ENCODE measurements around the gene LIPC. TPM values are rescaled to one million over a fixed set of nuclear protein-coding genes. Genes with fewer than 3 reads are reported as not detected.

LIPC gene
- total RNA-seq, 1 experiment from 2014 or later, result 1.1 TPM

DNA sequence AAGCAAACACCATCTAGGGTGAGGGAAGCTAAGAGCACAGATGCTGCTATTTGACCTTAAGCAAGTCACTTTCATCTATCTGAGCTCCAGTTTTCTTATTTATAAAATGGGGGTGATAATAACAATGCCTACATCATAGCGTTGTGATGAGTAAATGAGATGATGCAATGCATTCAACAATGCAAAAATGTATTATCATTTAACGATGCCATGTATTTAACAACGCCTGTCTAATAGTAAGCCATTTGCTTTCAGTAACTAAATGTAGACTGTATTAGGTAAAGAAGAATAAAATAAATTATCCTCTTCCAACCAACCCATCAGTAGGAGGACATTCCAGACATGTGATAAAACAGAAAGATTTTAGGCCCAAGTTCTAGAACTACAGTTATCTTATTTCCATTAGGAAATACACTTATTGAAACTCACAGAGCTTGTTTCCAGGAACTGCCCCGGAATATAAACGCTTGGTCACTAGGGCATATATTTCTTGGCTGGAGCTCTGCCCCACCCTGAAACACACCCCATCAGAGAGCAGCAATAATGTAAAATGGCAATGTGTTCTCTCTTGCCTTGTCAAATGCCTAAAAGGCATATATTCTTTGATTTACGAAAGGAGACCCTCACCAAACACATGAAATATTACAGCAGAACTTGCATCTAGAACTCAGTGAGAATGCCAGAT lies 128.3 kb downstream of the LIPC start:
- no peak overlapping the region for H3K4me3 ChIP-seq

DNA sequence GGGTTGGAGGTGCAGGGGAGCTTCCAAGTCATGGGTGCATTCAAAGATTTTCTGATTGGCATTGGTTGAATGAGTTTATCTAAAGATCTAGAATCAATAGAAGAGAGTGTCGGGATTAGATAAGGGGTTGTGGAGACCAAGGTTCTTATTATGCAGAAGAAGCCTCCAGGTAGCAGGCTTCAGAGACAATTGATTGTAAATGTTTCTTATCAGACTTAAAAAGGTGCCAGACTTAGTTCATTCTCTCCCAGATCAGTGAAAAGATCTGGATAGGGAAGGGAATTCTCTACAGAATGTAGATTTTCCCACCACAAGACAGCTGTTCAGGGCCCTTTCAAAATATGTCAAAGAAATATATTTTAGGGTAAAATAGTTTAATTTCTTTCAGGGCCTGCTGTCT lies 129.5 kb downstream of the LIPC start:
- Histone ChIP-seq H3K9me3 (replicated peaks) (no peaks in the 10 kb centered on the region), H3K36me3 (no peaks in the 10 kb centered on the region), H3K4me1 (replicated peaks) (no peaks in the 10 kb centered on the region), H3K4me3 (no peak overlapping the region), H3K27me3 (replicated peaks) (no peaks in the 10 kb centered on the region), H3K27ac (no peak overlapping the region)
- DNase-seq (ENCODE audit: low read depth in 1 of 2, low spot score in 2 of 2), result no peak

More for the DNA sequence above, 128.3 kb downstream of the LIPC start:
- Histone ChIP-seq H3K9me3 (replicated peaks) (no peaks in the 10 kb centered on the region), H3K4me1 (replicated peaks) (no peaks in the 10 kb centered on the region), H3K27ac (no peak overlapping the region), H3K27me3 (replicated peaks) (no peaks in the 10 kb centered on the region), H3K36me3 (no peaks in the 10 kb centered on the region)
- no peak for DNase-seq (ENCODE audit: low read depth in 1 of 2, low spot score in 2 of 2)

DNA sequence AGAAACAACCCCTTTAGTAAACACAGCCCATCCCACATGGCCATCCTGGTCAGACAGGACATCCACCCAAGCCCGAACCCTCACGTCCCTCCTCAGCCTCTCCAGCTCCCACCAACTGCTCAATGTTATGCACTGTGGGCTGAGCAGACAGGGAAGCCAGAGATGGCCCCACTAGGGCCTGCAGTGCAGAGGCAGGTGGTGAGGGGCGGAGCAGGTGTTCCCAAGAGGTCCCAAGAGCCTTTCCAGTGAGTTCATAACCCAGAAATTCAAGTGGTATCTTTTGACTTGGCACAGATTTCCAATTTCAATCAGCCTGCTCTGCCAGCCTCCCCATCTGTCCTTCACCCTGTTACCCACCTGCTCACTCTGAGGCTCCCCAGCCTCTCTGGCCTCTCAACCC lies 130.3 kb downstream of the LIPC start:
- no peaks in the 10 kb centered on the region for H3K27me3 ChIP-seq (replicated peaks)
- no peak for DNase-seq (ENCODE audit: low read depth in 1 of 2, low spot score in 2 of 2)
- no peak overlapping the region for H3K27ac ChIP-seq
- no peaks in the 10 kb centered on the region for H3K4me1 ChIP-seq (replicated peaks)
- no peaks in the 10 kb centered on the region for H3K9me3 ChIP-seq (replicated peaks)
- no peak overlapping the region for H3K4me3 ChIP-seq
- H3K36me3 ChIP-seq, result no peaks in the 10 kb centered on the region

DNA sequence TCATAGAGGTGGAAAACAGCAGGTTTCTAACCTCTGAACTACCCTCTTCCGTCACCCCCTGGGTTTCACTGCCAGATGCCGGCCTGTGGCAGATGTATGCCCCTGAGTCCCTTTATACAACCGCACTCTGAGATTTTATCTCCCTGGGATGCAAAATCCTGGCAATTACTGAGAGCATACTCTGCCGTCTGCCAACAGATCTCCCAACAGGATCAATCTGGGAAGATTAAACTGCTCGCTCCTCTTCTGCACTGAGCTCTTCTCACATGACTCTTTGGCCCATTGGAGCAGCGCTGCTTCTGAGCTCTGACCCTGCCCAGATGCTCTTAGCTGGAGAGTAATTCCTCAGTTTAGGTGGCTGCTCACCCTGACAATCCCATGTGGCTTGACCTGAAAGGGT lies 133.2 kb downstream of the LIPC start:
- no peak overlapping the region for H3K27ac ChIP-seq
- H3K36me3 ChIP-seq, result no peaks in the 10 kb centered on the region
- no peaks in the 10 kb centered on the region for H3K9me3 ChIP-seq (replicated peaks)
- H3K27me3 ChIP-seq (replicated peaks), result no peaks in the 10 kb centered on the region
- no peak for DNase-seq (ENCODE audit: low read depth in 1 of 2, low spot score in 2 of 2)
- no peak overlapping the region for H3K4me3 ChIP-seq
- H3K4me1 ChIP-seq (replicated peaks), result peaks cover 3% of the 10 kb centered on the region; the same call in 1 of the 2 replicates

DNA sequence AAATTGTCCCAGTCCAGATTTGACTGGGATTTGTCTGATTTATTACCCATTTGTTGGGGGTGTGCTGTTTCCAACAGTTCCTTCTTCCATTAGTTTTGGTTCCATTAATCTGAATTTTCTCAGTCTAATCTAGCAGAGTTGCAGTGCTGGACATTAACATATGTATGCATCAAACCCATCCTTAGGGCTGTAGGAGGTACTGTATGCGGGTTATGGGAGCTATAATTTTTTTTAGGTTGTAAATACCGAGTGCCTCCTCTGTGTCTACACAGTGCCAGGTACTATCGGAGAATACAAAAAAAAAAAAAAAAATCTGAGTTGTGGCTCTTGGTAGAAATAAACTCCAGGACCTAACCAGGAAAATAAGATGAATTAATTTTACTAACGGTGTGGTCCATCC lies 133.8 kb downstream of the LIPC start:
- Histone ChIP-seq H3K27me3 (replicated peaks) (no peaks in the 10 kb centered on the region), H3K27ac (no peak overlapping the region), H3K36me3 (no peaks in the 10 kb centered on the region), H3K4me3 (no peak overlapping the region), H3K4me1 (replicated peaks) (peaks cover 3% of the 10 kb centered on the region; the same call in 1 of the 2 replicates), H3K9me3 (replicated peaks) (no peaks in the 10 kb centered on the region)
- no peak for DNase-seq (ENCODE audit: low read depth in 1 of 2, low spot score in 2 of 2)

DNA sequence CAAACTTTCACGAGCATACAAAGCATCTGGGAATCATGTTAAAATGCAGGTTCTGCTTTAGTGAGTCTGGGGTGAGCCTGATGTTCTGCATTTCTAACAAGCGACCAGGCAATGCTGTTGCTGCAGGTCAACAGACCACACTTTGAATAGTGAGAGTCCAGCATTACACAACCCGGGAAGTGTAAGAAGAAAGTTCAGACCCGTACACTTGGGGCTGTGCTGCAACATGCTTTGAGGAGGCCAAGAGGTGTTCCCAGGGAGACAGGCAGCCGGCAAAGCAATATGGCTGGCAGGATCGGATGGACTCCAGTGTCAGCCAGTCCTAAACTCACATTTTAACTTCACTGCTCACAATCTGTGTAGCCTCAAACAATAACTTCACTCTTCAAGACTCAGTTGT lies 134.2 kb downstream of the LIPC start:
- no peak for DNase-seq (ENCODE audit: low read depth in 1 of 2, low spot score in 2 of 2)
- H3K4me1 ChIP-seq (replicated peaks), result peaks cover 3% of the 10 kb centered on the region; the same call in 1 of the 2 replicates
- H3K27me3 ChIP-seq (replicated peaks), result no peaks in the 10 kb centered on the region
- no peak overlapping the region for H3K4me3 ChIP-seq
- no peaks in the 10 kb centered on the region for H3K36me3 ChIP-seq
- H3K9me3 ChIP-seq (replicated peaks), result no peaks in the 10 kb centered on the region
- no peak overlapping the region for H3K27ac ChIP-seq

DNA sequence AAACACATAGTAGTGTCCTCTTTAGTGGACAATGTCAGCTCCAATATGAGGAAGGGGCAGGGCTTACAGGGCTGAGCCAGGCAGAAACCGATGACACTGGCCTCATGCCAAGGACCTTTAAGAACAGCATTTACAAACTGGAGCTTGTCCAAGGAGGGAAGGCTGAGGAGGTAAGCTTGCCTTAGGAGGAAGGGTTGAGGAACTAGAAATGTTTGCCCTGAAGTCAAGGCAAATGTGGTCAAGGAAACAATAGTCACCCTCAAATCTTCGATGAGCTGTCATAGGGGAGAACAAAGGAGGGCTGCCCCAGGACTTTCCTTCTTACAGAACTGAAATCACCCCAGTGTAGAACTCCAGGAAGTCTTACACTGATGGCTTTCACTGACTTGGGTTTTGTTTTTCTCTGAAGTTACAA lies 136.4 kb downstream of the LIPC start:
- Histone ChIP-seq H3K4me1 (replicated peaks) (peaks cover 3% of the 10 kb centered on the region; the same call in 1 of the 2 replicates), H3K27me3 (replicated peaks) (no peaks in the 10 kb centered on the region), H3K4me3 (no peak overlapping the region), H3K27ac (no peak overlapping the region), H3K36me3 (no peaks in the 10 kb centered on the region), H3K9me3 (replicated peaks) (no peaks in the 10 kb centered on the region)
- peak in 1 of 2 experiments; percentile 25 for DNase-seq (ENCODE audit: low read depth in 1 of 2, low spot score in 2 of 2)

DNA sequence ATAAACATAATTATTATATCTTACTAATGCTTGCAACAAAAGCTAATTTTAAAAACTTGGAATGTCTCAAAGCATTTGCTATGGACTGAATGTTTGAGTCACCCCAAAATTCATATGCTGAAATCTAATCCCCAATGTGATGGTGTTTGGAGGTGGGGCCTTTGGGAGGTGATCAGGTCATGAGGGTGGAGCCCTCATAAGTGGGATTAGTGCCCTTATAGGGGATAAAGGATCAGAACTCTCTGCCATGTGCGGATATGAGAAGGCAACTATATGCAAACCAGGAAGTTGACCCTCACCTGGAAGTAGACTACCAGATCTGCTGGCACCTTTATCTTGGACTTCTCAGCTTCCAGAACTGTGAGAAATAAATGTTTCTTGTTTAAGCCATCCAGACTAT lies 137.7 kb downstream of the LIPC start:
- no peaks in the 10 kb centered on the region for H3K36me3 ChIP-seq
- no peak for DNase-seq (ENCODE audit: low read depth in 1 of 2, low spot score in 2 of 2)

DNA sequence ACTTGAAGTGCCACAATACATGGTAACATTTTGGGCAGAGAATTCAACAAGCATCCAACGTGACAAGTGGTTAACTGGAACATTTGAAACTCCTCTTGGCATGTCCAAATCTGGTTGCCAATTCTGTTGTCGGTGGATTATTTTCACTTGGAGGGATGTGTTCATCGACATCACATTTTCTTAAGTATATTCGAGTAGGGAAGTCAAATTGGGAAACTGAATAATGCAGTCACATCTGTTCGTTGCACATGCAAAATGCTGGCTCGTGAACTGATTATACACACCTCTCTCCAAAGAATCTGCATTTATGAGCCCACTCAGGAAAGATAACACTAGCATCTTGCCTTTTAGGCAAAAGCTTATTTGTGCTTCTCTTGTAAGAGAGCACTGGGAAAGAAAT lies 139.7 kb downstream of the LIPC start:
- Histone ChIP-seq H3K36me3 (no peaks in the 10 kb centered on the region), H3K27ac (no peak overlapping the region), H3K4me3 (no peak overlapping the region), H3K27me3 (replicated peaks) (no peaks in the 10 kb centered on the region), H3K4me1 (replicated peaks) (peaks cover 3% of the 10 kb centered on the region; the same call in 1 of the 2 replicates), H3K9me3 (replicated peaks) (no peaks in the 10 kb centered on the region)
- no peak for DNase-seq (ENCODE audit: low read depth in 1 of 2, low spot score in 2 of 2)

More for the DNA sequence above, 137.7 kb downstream of the LIPC start:
- Histone ChIP-seq H3K9me3 (replicated peaks) (no peaks in the 10 kb centered on the region), H3K4me1 (replicated peaks) (peaks cover 3% of the 10 kb centered on the region; the same call in 1 of the 2 replicates), H3K27ac (no peak overlapping the region), H3K27me3 (replicated peaks) (no peaks in the 10 kb centered on the region), H3K4me3 (no peak overlapping the region)

DNA sequence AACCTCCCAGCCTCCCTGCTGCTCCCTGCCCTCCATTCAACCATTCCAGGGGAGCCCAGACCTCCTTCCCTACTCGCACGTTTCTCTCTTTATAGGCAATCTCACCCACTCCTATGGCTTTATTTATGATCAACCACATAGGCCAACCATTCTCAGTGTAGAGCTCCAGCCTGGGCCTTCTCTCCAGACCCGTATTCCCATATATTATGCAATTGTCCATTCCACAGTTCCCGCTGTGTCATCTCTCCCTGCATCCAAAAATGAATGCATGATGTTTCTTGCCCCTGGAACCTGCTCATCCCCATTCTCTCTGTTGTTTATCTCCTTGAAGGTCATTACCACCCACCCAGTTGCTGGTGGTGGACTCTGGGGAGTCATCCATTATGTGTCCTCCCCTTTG lies 140.7 kb downstream of the LIPC start:
- Histone ChIP-seq H3K4me1 (replicated peaks) (peaks cover 3% of the 10 kb centered on the region; the same call in 1 of the 2 replicates), H3K4me3 (no peak overlapping the region), H3K27ac (no peak overlapping the region), H3K27me3 (replicated peaks) (no peaks in the 10 kb centered on the region), H3K36me3 (no peaks in the 10 kb centered on the region), H3K9me3 (replicated peaks) (no peaks in the 10 kb centered on the region)
- no peak for DNase-seq (ENCODE audit: low read depth in 1 of 2, low spot score in 2 of 2)

DNA sequence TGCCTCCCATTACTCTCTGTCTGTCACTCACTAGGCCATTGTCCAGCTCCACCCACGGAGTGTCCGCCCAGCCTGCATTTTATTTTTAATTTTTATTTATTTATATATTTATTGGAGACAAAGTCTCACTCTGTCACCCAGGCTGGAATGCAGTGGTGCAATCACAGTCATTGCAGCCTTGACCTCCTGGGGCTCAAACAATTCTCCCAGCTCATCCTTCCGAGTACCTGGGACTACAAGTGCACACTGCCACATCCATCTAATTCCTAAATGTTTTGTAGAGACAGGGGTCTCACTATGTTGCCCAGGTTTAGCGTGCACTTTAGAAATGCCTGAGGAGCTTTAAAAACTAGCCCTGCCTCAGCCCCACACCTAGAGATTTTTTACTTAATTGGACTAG lies 141.5 kb downstream of the LIPC start:
- Histone ChIP-seq H3K27me3 (replicated peaks) (no peaks in the 10 kb centered on the region), H3K36me3 (no peaks in the 10 kb centered on the region), H3K4me1 (replicated peaks) (no peaks in the 10 kb centered on the region), H3K9me3 (replicated peaks) (no peaks in the 10 kb centered on the region), H3K27ac (no peak overlapping the region), H3K4me3 (no peak overlapping the region)
- DNase-seq (ENCODE audit: low read depth in 1 of 2, low spot score in 2 of 2), result no peak

DNA sequence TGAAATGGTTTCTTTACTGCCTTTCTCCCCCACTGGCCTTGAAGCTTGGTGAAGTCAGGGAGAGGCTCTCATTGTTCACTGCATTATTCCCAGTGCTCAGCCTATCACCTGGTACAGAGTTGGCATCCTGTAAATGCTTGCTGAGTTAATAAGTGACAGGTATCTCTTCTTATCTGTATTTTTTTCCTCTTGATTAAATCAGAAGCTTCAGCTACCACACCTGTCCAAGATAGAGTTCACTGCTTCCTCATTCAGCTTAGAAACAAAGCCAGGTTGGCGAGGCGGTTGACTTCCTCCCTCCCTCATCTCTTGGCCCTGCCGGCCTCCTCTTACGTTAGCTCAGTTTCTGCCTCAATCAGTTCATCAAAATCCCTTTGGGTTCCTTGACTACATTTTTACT lies 142.8 kb downstream of the LIPC start:
- no peaks in the 10 kb centered on the region for H3K27me3 ChIP-seq (replicated peaks)
- no peaks in the 10 kb centered on the region for H3K36me3 ChIP-seq
- DNase-seq (ENCODE audit: low read depth in 1 of 2, low spot score in 2 of 2), result no peak
- no peaks in the 10 kb centered on the region for H3K4me1 ChIP-seq (replicated peaks)
- H3K27ac ChIP-seq, result no peak overlapping the region
- H3K4me3 ChIP-seq, result no peak overlapping the region
- H3K9me3 ChIP-seq (replicated peaks), result no peaks in the 10 kb centered on the region

DNA sequence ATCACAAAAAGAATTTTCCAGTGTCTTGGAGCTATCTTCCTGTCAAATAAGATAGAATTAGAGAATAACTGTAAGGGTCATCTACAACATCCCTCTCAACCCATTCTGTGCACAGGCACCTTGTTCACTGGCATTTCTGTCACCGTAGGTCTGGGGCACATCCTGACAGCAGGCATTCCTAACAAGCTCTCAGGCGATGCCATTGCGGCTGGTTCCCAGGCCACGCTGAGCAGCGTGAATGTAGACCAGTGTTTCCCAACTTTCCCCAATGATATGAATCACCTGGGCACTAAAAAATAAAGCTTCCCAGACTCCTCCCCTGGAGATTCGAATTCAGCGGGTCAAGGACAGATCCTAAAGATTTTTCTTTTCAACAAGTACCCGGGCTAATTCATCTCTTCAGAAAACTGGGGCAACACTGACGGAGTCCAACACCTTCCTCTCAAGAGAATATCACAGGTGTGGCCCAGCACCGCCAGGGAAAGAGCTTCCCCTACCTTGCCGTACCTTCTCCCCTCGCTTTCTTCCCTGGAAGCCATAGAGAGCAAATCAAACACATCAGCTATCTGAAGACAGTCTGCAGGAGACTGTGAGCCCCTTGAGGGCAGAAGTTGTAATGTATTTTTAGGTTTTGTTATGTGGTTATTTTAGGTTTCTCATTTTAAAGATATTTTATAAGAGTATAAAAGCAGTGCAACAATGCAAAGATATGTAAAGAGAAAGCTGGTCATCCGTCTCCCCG lies 143.4 kb downstream of the LIPC start:
- Histone ChIP-seq H3K9me3 (replicated peaks) (no peaks in the 10 kb centered on the region), H3K36me3 (no peaks in the 10 kb centered on the region), H3K27ac (no peak overlapping the region), H3K4me1 (replicated peaks) (no peaks in the 10 kb centered on the region), H3K4me3 (no peak overlapping the region), H3K27me3 (replicated peaks) (no peaks in the 10 kb centered on the region)
- DNase-seq (ENCODE audit: low read depth in 1 of 2, low spot score in 2 of 2), result no peak

DNA sequence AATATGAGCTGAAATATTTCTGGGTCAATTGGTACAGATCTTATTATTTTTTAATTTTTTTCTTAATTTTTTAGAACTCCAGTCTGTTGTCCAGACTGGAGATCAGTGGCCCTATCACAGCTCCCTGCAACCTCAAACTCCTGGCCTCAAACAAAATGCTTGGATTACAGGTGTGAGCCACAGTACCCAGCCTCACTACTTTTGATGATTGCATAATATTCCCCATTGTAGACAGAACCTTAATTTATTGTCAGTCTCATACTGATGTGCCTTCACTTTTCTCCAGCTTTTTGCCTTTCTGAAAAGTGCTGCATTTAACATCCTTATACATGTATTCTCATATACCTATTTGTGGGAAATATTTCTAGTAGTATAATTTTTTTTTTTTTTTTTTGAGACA lies 144.9 kb downstream of the LIPC start:
- H3K27ac ChIP-seq, result no peak overlapping the region
- H3K9me3 ChIP-seq (replicated peaks), result no peaks in the 10 kb centered on the region
- H3K4me1 ChIP-seq (replicated peaks), result no peaks in the 10 kb centered on the region
- DNase-seq (ENCODE audit: low read depth in 1 of 2, low spot score in 2 of 2), result no peak
- H3K36me3 ChIP-seq, result no peaks in the 10 kb centered on the region
- H3K27me3 ChIP-seq (replicated peaks), result no peaks in the 10 kb centered on the region
- H3K4me3 ChIP-seq, result no peak overlapping the region

All from SJSA1 (cell line).